SK-N-SH (cell line): ENCODE measurements around the gene PROM2. TPM values are rescaled to one million over a fixed set of nuclear protein-coding genes. Genes with fewer than 3 reads are reported as not detected.

Experiments used
- CTCF ChIA-PET: fragments of 300-600, 350-600 bp; formaldehyde crosslinking; extraction: SDS; loops from one replicate; lab custom pipeline; 2021; lab: Yijun Ruan, JAX
- POLR2A ChIA-PET: fragments of 350-600 bp; sonication (Branson Sonifier 250); formaldehyde crosslinking; extraction: SDS; loops from one replicate; lab custom pipeline; 2020; ENCODE audit warnings: antibody characterized with exemption, inconsistent platforms; lab: Yijun Ruan, JAX
- DNase-seq: peaks from one replicate; pipeline ENCODE4 v3.0.0; 2012
- H2AFZ ChIP-seq: fragments of 200-600 bp; sonication (generic); 2 replicates; pipeline ENCODE4 v1.8.1; 2016; ENCODE audit warnings: antibody characterized with exemption, mild to moderate bottlenecking, low read depth
- H3F3A ChIP-seq: fragments of 200-600 bp; sonication (generic); replicated peaks from 2 replicates; pipeline ENCODE3; 2016; ENCODE audit warnings: antibody characterized with exemption, mild to moderate bottlenecking; ENCODE audit not compliant: insufficient read depth
- H3K27ac ChIP-seq, 2 experiments: fragments of 200-500 bp in 1 of 2; fragments of 200-600 bp in 1 of 2; sonication (Bioruptor generic) in 1 of 2; sonication (generic), shearing (Covaris generic) in 1 of 2; 2 replicates each; pipeline versions ENCODE4 v1.5.1 to v1.6.1; 2014 to 2016; ENCODE audit warnings: low read depth in 2 of 2, inconsistent platforms in 1 of 2, low read length in 1 of 2, mild to moderate bottlenecking in 1 of 2, mixed read lengths in 1 of 2
- H3K27me3 ChIP-seq: fragments of 200-600 bp; sonication (generic), shearing (Covaris generic); 2 replicates; pipeline ENCODE4 v1.6.1; 2016; ENCODE audit warnings: mixed run types; ENCODE audit not compliant: insufficient read depth
- H3K36me3 ChIP-seq, 2 experiments: fragments of 200-500 bp in 1 of 2; fragments of 200-600 bp in 1 of 2; sonication (Bioruptor generic) in 1 of 2; sonication (generic) in 1 of 2; replicated peaks in 1 of 2; 2 replicates each; pipeline versions ENCODE3 to v1.5.1; 2014 to 2016; ENCODE audit warnings: low read length in 1 of 2, mild to moderate bottlenecking in 1 of 2; ENCODE audit not compliant: insufficient read depth in 2 of 2, control insufficient read depth in 1 of 2
- H3K4me1 ChIP-seq, 2 experiments: fragments of 200-500 bp in 1 of 2; fragments of 200-600 bp in 1 of 2; sonication (Bioruptor generic) in 1 of 2; sonication (generic), shearing (Covaris generic) in 1 of 2; 2 replicates each; pipeline versions ENCODE4 v1.5.1 to v1.6.1; 2014 to 2016; ENCODE audit warnings: low read depth in 1 of 2, low read length in 1 of 2, mixed run types in 1 of 2; ENCODE audit not compliant: insufficient read depth in 2 of 2, control insufficient read depth in 1 of 2
- H3K4me2 ChIP-seq: fragments of 200-600 bp; sonication (generic), shearing (Covaris generic); 2 replicates; pipeline ENCODE4 v1.6.1; 2017; ENCODE audit warnings: mixed run types
- H3K4me3 ChIP-seq, 2 experiments: fragments of 200-500 bp in 1 of 2; fragments of 200-600 bp in 1 of 2; sonication (Bioruptor generic) in 1 of 2; sonication (generic), shearing (Covaris generic) in 1 of 2; 2 replicates each; pipeline versions ENCODE4 v1.5.1 to v1.8.1; 2014 to 2016; ENCODE audit warnings: low read depth in 2 of 2, inconsistent platforms in 1 of 2, low read length in 1 of 2, mild to moderate bottlenecking in 1 of 2, mixed read lengths in 1 of 2, moderate library complexity in 1 of 2
- H3K79me2 ChIP-seq: fragments of 200-600 bp; sonication (generic); 2 replicates; pipeline ENCODE4 v1.8.1; 2017; ENCODE audit warnings: mild to moderate bottlenecking; ENCODE audit not compliant: insufficient read depth
- H3K9ac ChIP-seq: fragments of 200-600 bp; sonication (generic); 2 replicates; pipeline ENCODE4 v1.6.1; 2017; ENCODE audit warnings: mixed run types
- H3K9me2 ChIP-seq: fragments of 200-600 bp; sonication (generic); 2 replicates; pipeline ENCODE4 v1.6.1; 2017; ENCODE audit warnings: mixed run types
- H3K9me3 ChIP-seq: fragments of 200-600 bp; sonication (generic); 2 replicates; pipeline ENCODE4 v1.6.1; 2017; ENCODE audit warnings: mixed run types, mild to moderate bottlenecking, moderate library complexity
- H4K20me1 ChIP-seq: fragments of 200-600 bp; sonication (generic); 2 replicates; pipeline ENCODE4 v1.6.1; 2017; ENCODE audit warnings: mild to moderate bottlenecking, mixed run types; ENCODE audit not compliant: insufficient read depth
- CHD2 ChIP-seq: fragments of 150-350 bp; IDR thresholded peaks from 2 replicates; pipeline ENCODE4 v1.6.1; 2018; ENCODE audit warnings: low read length; ENCODE audit not compliant: partially characterized antibody
- CTCF ChIP-seq: fragments of 200-600 bp; sonication (generic); IDR thresholded peaks from 2 replicates; pipeline ENCODE4 v1.6.1; 2017; ENCODE audit warnings: antibody characterized with exemption, mild to moderate bottlenecking, moderate library complexity
- EP300 ChIP-seq, 2 experiments: IDR thresholded peaks; 2 replicates each; pipeline versions ENCODE4 v1.4.0 to v1.6.1; 2012; ENCODE audit warnings: borderline replicate concordance in 1 of 2, low read depth in 1 of 2, low read length in 1 of 2
- FOSL2 ChIP-seq: IDR thresholded peaks from 2 replicates; pipeline ENCODE4 v1.4.0; 2012; ENCODE audit warnings: low read depth, mild to moderate bottlenecking, moderate library complexity, borderline replicate concordance
- FOXJ3 ChIP-seq: sonication (generic); formaldehyde crosslinking; IDR thresholded peaks from 2 replicates; pipeline ENCODE4 v1.5.1; 2020; ENCODE audit warnings: mild to moderate bottlenecking, missing genetic modification reagents
- FOXM1 ChIP-seq: IDR thresholded peaks from 2 replicates; pipeline ENCODE4 v1.4.0; 2012; ENCODE audit warnings: low read depth, mild to moderate bottlenecking
- GABPA ChIP-seq: IDR thresholded peaks from 2 replicates; pipeline ENCODE4 v1.4.0; 2012; ENCODE audit warnings: low read depth, mild to moderate bottlenecking
- GATA2 ChIP-seq: sonication (generic); formaldehyde crosslinking; IDR thresholded peaks from 2 replicates; pipeline ENCODE4 v1.5.0; 2020; ENCODE audit warnings: mild to moderate bottlenecking, missing genetic modification reagents
- IRF3 ChIP-seq: fragments of 150-350 bp; IDR thresholded peaks from 2 replicates; pipeline ENCODE4 v1.6.1; 2016; ENCODE audit warnings: mild to moderate bottlenecking, low read depth, low read length
- JUND ChIP-seq: IDR thresholded peaks from 2 replicates; pipeline ENCODE4 v1.4.0; 2012
- MEF2A ChIP-seq: IDR thresholded peaks from 2 replicates; pipeline ENCODE4 v1.4.0; 2012; ENCODE audit warnings: low read depth, borderline replicate concordance
- NFIC ChIP-seq: IDR thresholded peaks from 2 replicates; pipeline ENCODE4 v1.4.0; 2012; ENCODE audit warnings: borderline replicate concordance
- NRF1 ChIP-seq: IDR thresholded peaks from 2 replicates; pipeline ENCODE4 v1.6.1; 2012; ENCODE audit warnings: low read depth, mild to moderate bottlenecking, low read length
- RAD21 ChIP-seq: IDR thresholded peaks from 2 replicates; pipeline ENCODE4 v1.6.1; 2012; ENCODE audit warnings: mild to moderate bottlenecking, low read length
- RFX5 ChIP-seq: IDR thresholded peaks from 2 replicates; pipeline ENCODE4 v1.6.1; 2012; ENCODE audit warnings: mild to moderate bottlenecking, improper control_type of control experiment, low read length
- RXRA ChIP-seq: IDR thresholded peaks from 2 replicates; pipeline ENCODE4 v1.4.0; 2012; ENCODE audit warnings: low read depth, mild to moderate bottlenecking, borderline replicate concordance
- SMC3 ChIP-seq: IDR thresholded peaks from 2 replicates; pipeline ENCODE4 v1.6.1; 2012; ENCODE audit warnings: low read depth, low read length, improper control_type of control experiment
- TAF1 ChIP-seq: IDR thresholded peaks from 2 replicates; pipeline ENCODE4 v1.6.1; 2012; ENCODE audit warnings: low read depth, mild to moderate bottlenecking, low read length, moderate library complexity, borderline replicate concordance
- TEAD4 ChIP-seq: IDR thresholded peaks from 2 replicates; pipeline ENCODE4 v1.4.0; 2012; ENCODE audit warnings: mild to moderate bottlenecking, borderline replicate concordance; ENCODE audit not compliant: insufficient read depth
- YY1 ChIP-seq: IDR thresholded peaks from 2 replicates; pipeline ENCODE4 v1.4.0; 2012; ENCODE audit warnings: low read depth, mild to moderate bottlenecking
- ZBTB33 ChIP-seq: IDR thresholded peaks from 2 replicates; pipeline ENCODE4 v1.4.0; 2012; ENCODE audit warnings: low read depth, borderline replicate concordance
- WGBS: methylation state at CpG from one replicate; pipeline ENCODE4 v1.1.6; 2017; ENCODE audit warnings: low lambda C conversion rate; 5-methylcytosine and 5-hydroxymethylcytosine counted together
- polyA plus RNA-seq, 3 experiments: library from polyadenylated mRNA; depleted of rRNA; stranded (reverse); fragments of >200 nt; gene quantifications; 2 replicates each; pipeline ENCODE4 v1.2.3, GENCODE V29; 2012

PROM2 gene
- polyA plus RNA-seq, 1 of the 3 experiments (the other 2 are of a cell fraction): 0.38 TPM

DNA sequence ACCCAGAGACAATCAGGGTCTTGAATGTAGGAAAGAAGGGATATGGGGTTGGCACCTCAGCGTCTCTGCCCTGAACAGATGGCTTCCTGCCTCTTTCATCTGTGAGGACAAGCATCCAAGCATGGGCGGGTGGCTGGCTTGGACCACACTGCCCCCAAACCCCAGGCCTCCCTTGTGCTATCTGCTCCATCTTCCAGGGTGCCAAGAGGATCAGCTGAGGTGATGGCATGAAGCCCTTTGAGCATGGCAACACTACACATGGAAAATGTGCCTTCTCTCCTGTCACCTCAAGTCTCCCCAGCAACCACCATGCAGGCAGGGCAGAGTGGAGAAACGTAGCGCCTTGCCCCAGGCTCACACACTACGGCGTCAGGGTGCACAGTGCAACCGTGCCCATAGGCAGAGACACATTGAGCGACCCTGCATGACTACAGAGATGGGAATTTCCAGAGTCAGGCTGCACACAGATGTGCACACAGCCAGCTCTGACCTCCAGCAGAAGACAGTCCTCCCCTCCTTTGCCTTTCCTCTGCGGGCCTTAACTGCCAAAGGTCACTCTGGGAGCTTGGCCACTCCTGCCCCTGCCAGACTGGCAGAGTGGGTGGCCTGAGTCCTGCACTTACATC, 24.4 kb downstream of the PROM2 start:
- H3K27ac ChIP-seq: no peak overlapping the region
- no peak overlapping the region for H3K4me3 ChIP-seq
- no peak for DNase-seq
- peaks cover 0 to 43% of the 10 kb centered on the region in 2 experiments; a peak in 1 of 4 replicates for H3K4me1 ChIP-seq
- TF ChIP-seq MEF2A (no peak), RXRA (no peak), TEAD4 (no peak), RFX5 (no peak), CHD2 (no peak), YY1 (no peak)
- H3F3A ChIP-seq: no peaks in the 10 kb centered on the region
- no peaks in the 10 kb centered on the region for H4K20me1 ChIP-seq
- H3K9me3 ChIP-seq: no peaks in the 10 kb centered on the region
- H3K79me2 ChIP-seq: no peaks in the 10 kb centered on the region
- H3K9me2 ChIP-seq: no peaks in the 10 kb centered on the region
- H3K36me3 ChIP-seq: no peaks in the 10 kb centered on the region
- POLR2A ChIA-PET: no interaction called here
- WGBS: 37% methylated on average over 2 of the region's 9 CpGs
- no peak overlapping the region for H3K9ac ChIP-seq
- no peak overlapping the region for H2AFZ ChIP-seq
- no peak overlapping the region for H3K4me2 ChIP-seq
- CTCF ChIA-PET: interaction anchor here (1.3 to 1.8 kb wide), 3 partner anchors 67 to 222 kb away, joined by 3 to 4 read pairs (median 4); no protein-coding TSS in a partner anchor
- no peaks in the 10 kb centered on the region; the same call in 1 of the 2 replicates for H3K27me3 ChIP-seq

DNA sequence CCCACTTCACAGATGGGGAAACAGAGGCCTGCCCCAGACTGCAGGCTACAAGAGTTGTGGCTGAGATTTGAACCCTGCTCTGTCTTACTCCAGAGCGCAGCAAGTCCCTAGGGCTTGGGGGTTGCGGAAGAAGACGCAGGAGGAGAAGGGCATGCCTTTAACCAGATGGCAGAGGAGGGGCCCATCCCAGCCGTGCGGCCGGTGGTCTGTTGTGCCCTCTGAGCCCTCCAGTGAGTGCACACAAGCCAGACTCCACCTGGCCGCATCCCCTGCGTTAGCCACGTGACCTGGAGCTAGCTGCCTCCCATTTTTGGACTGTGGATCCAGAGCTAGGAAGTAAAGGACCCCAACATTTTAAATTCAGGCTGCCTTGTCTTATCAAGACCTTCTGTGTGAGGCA, 25.7 kb downstream of the PROM2 start:
- POLR2A ChIA-PET: no interaction called here
- no peak overlapping the region for H3K4me3 ChIP-seq
- TF ChIP-seq RFX5 (no peak), CHD2 (no peak), YY1 (no peak), FOXM1 (no peak), JUND (no peak), IRF3 (no peak), NFIC (no peak), GABPA (no peak), FOXJ3 (CRISPR knock-in tag) (no peak), GATA2 (no peak), EP300 (IDR thresholded peaks at IDR 0.05; ENCODE audit: borderline replicate concordance in 1 of 2, low read depth in 1 of 2, low read length in 1 of 2) (no peak), TAF1 (no peak), CTCF (no peak), TEAD4 (no peak), FOSL2 (no peak), ZBTB33 (no peak), SMC3 (no peak), NRF1 (no peak), RAD21 (no peak)
- H3F3A ChIP-seq: no peaks in the 10 kb centered on the region
- H4K20me1 ChIP-seq: no peaks in the 10 kb centered on the region
- no peak overlapping the region for H2AFZ ChIP-seq
- no peaks in the 10 kb centered on the region for H3K9me3 ChIP-seq
- WGBS: 60% methylated on average over 6 of the region's 9 CpGs
- no peak for DNase-seq
- no peak overlapping the region for H3K9ac ChIP-seq
- CTCF ChIA-PET: no interaction called here
- no peak overlapping the region for H3K4me2 ChIP-seq
- H3K9me2 ChIP-seq: no peaks in the 10 kb centered on the region
- no peaks in the 10 kb centered on the region; the same call in 1 of the 2 replicates for H3K27me3 ChIP-seq
- no peaks in the 10 kb centered on the region for H3K79me2 ChIP-seq
- no peaks in the 10 kb centered on the region for H3K36me3 ChIP-seq
- no peak overlapping the region for H3K27ac ChIP-seq
- H3K4me1 ChIP-seq: peaks cover 0 to 56% of the 10 kb centered on the region in 2 experiments; a peak in 2 of 4 replicates
